ENCODE measurements around the gene VRTN.

- TF ChIP-seq, protein P1, sequence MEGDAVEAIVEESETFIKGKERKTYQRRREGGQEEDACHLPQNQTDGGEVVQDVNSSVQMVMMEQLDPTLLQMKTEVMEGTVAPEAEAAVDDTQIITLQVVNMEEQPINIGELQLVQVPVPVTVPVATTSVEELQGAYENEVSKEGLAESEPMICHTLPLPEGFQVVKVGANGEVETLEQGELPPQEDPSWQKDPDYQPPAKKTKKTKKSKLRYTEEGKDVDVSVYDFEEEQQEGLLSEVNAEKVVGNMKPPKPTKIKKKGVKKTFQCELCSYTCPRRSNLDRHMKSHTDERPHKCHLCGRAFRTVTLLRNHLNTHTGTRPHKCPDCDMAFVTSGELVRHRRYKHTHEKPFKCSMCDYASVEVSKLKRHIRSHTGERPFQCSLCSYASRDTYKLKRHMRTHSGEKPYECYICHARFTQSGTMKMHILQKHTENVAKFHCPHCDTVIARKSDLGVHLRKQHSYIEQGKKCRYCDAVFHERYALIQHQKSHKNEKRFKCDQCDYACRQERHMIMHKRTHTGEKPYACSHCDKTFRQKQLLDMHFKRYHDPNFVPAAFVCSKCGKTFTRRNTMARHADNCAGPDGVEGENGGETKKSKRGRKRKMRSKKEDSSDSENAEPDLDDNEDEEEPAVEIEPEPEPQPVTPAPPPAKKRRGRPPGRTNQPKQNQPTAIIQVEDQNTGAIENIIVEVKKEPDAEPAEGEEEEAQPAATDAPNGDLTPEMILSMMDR (conservative IDR thresholded peaks at IDR 0.05 in 1 of 2, IDR thresholded peaks at IDR 0.05 in 1 of 2; ENCODE audit: low read depth in 1 of 2, low read length in 2 of 2), result no peak
- TF ChIP-seq EZH2 (IDR thresholded peaks at IDR 0.05; ENCODE audit: low read length, missing control alignments), result no peak
Observed at GRCh38 chr14:74325446-74325845, 22.8 kb upstream of the VRTN start.
